Osteoblast (primary cell): ENCODE measurements around the gene DHX35. TPM values are rescaled to one million over a fixed set of nuclear protein-coding genes. Genes with fewer than 3 reads are reported as not detected.
"Not testable (repeated sequence)": the region's sequence is repeated elsewhere in the genome, so short reads cannot be mapped to it uniquely, and the experiment has no call there.

ENCODE experiments used
- DNase-seq: peaks from one replicate; pipeline ENCODE4 v3.0.0; 2011; ENCODE audit warnings: low spot score, mixed read lengths; ENCODE audit not compliant: insufficient read length; ENCODE audit errors: missing footprints
- H2AFZ ChIP-seq: 2 replicates; pipeline ENCODE4 v1.6.0; 2011; ENCODE audit warnings: mild to moderate bottlenecking, low read length
- H3K27ac ChIP-seq: 2 replicates; pipeline ENCODE4 v1.5.1; 2011; ENCODE audit warnings: mild to moderate bottlenecking, low read depth, low read length, moderate library complexity
- H3K27me3 ChIP-seq: 2 replicates; pipeline ENCODE4 v1.6.0; 2012; ENCODE audit warnings: mild to moderate bottlenecking, control low read depth, inconsistent platforms, low read length, moderate library complexity; ENCODE audit not compliant: insufficient read depth
- H3K36me3 ChIP-seq: 2 replicates; pipeline ENCODE4 v1.5.1; 2011; ENCODE audit warnings: mild to moderate bottlenecking, low read length, control low read depth, moderate library complexity; ENCODE audit not compliant: insufficient read depth
- H3K4me1 ChIP-seq: 2 replicates; pipeline ENCODE4 v1.5.1; 2011; ENCODE audit warnings: mild to moderate bottlenecking, low read length, control low read depth, moderate library complexity; ENCODE audit not compliant: insufficient read depth
- H3K4me2 ChIP-seq: 2 replicates; pipeline ENCODE4 v1.6.0; 2011; ENCODE audit warnings: mild to moderate bottlenecking, low read length; ENCODE audit not compliant: insufficient read depth
- H3K4me3 ChIP-seq: fragments of 200-600 bp; sonication (generic); 3 replicates; pipeline ENCODE4 v1.5.1; 2012; ENCODE audit warnings: mild to moderate bottlenecking, low read length, inconsistent platforms; ENCODE audit not compliant: insufficient read depth
- H3K79me2 ChIP-seq: 2 replicates; pipeline ENCODE4 v1.6.0; 2012; ENCODE audit warnings: mild to moderate bottlenecking, low read length, control low read depth, inconsistent platforms; ENCODE audit not compliant: insufficient read depth
- H3K9me3 ChIP-seq: 2 replicates; pipeline ENCODE4 v1.5.1; 2011; ENCODE audit warnings: low read depth, low read length, control low read depth
- H4K20me1 ChIP-seq: 2 replicates; pipeline ENCODE4 v1.6.0; 2012; ENCODE audit warnings: mild to moderate bottlenecking, low read length, control low read depth; ENCODE audit not compliant: insufficient read depth
- CTCF ChIP-seq: IDR thresholded peaks from 2 replicates; pipeline ENCODE4 v1.5.1; 2011; ENCODE audit warnings: mild to moderate bottlenecking, low read depth, low read length, moderate library complexity; ENCODE audit errors: extremely low read depth
- total RNA-seq: library from RNA; depleted of rRNA; stranded (reverse); fragments of >200 nt; gene quantifications from 2 replicates; pipeline ENCODE4 v1.2.3, GENCODE V29; 2012

Gene DHX35
- total RNA-seq, 1 donor = 10.5 TPM

- H3K4me1 ChIP-seq = no peaks in the 10 kb centered on the region
- H4K20me1 ChIP-seq = peaks cover 3% of the 10 kb centered on the region
- no peak overlapping the region for H3K4me2 ChIP-seq
- H3K4me3 ChIP-seq = no peak overlapping the region
- no peaks in the 10 kb centered on the region for H3K9me3 ChIP-seq
- H3K27ac ChIP-seq = no peak overlapping the region
- no peak overlapping the region for H2AFZ ChIP-seq
- no peak for TF ChIP-seq CTCF
- H3K79me2 ChIP-seq = no peaks in the 10 kb centered on the region
- no peaks in the 10 kb centered on the region for H3K27me3 ChIP-seq
- H3K36me3 ChIP-seq = peaks cover 13% of the 10 kb centered on the region
- DNase-seq = no peak
Observed at GRCh38 chr20:38991814-38992704, 29.9 kb downstream of the DHX35 start.

- Histone ChIP-seq H2AFZ (no peak overlapping the region), H3K9me3 (no peaks in the 10 kb centered on the region), H3K27me3 (no peaks in the 10 kb centered on the region), H3K4me1 (no peaks in the 10 kb centered on the region), H3K27ac (no peak overlapping the region), H3K4me3 (no peak overlapping the region), H3K79me2 (no peaks in the 10 kb centered on the region), H4K20me1 (peaks cover 3% of the 10 kb centered on the region), H3K36me3 (peaks cover 16% of the 10 kb centered on the region), H3K4me2 (no peak overlapping the region)
- DNase-seq = peak; percentile 10
- no peak for TF ChIP-seq CTCF
Observed at GRCh38 chr20:38995536-38996044, 33.4 kb downstream of the DHX35 start.

- H3K4me1 ChIP-seq, H3K79me2 ChIP-seq, H3K27ac ChIP-seq, H4K20me1 ChIP-seq, H3K4me2 ChIP-seq, H3K27me3 ChIP-seq, H2AFZ ChIP-seq, H3K4me3 ChIP-seq, H3K9me3 ChIP-seq, DNase-seq: not testable (repeated sequence)
- peaks cover 14% of the 10 kb centered on the region for H3K36me3 ChIP-seq
Observed at GRCh38 chr20:38996866-38997265, 34.7 kb downstream of the DHX35 start.

GRCh38 chr20:38997622-38998021 is 35.5 kb downstream of the DHX35 start:
- H3K27me3 ChIP-seq = no peaks in the 10 kb centered on the region
- H2AFZ ChIP-seq = no peak overlapping the region
- H3K4me3 ChIP-seq = no peak overlapping the region
- no peaks in the 10 kb centered on the region for H3K4me1 ChIP-seq
- H4K20me1 ChIP-seq = no peaks in the 10 kb centered on the region
- no peak for DNase-seq
- no peaks in the 10 kb centered on the region for H3K9me3 ChIP-seq
- H3K79me2 ChIP-seq = no peaks in the 10 kb centered on the region
- no peak for TF ChIP-seq CTCF
- H3K36me3 ChIP-seq = peaks cover 14% of the 10 kb centered on the region
- H3K4me2 ChIP-seq = no peak overlapping the region
- no peak overlapping the region for H3K27ac ChIP-seq
